ENCODE measurements around the gene PPP1R1C.

DNA sequence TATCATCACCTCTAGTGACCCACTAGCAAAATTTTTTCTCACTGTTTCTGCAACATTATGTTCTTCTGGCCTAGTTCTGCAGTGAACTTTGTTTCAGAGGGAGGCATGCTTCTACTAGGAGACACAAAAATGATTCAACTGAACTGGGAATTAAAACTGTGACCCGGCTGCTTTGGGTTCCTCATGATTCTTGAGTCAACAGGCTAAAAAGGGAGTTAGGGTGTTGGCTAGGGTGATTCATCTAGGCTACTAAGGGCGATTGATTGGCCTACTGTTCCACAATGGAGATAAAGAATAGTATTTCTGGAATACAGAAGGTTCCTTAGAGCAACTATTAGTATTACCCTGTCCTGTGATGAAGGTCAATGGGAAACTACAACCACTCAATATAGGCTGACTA lies 179.5 kb downstream of the PPP1R1C start:
- TF ChIP-seq POLR2A (IDR thresholded peaks at IDR 0.05) (no peak), CTCF (IDR thresholded peaks at IDR 0.05) (no peak)
